Measurements from ENCODE around the gene GUCA1C. TPM values are rescaled to one million over a fixed set of nuclear protein-coding genes. Genes with fewer than 3 reads are reported as not detected.
A peak's percentile ranks its signal among the peaks of the same experiment; 100 is the strongest.

GUCA1C gene
- polyA plus RNA-seq, 2 of the 4 experiments (the other 2 are of a cell fraction) = not detected

- ATAC-seq = peak; percentile 75 to 92
- POLR2A ChIA-PET = interaction anchor here (0.6 to 1.0 kb wide), 2 partner anchors 27 to 468 kb away, joined by 3 to 5 read pairs; no protein-coding TSS in a partner anchor
Measured at GRCh38 chr3:108862865-108863798, 90.5 kb downstream of the GUCA1C start.

DNA sequence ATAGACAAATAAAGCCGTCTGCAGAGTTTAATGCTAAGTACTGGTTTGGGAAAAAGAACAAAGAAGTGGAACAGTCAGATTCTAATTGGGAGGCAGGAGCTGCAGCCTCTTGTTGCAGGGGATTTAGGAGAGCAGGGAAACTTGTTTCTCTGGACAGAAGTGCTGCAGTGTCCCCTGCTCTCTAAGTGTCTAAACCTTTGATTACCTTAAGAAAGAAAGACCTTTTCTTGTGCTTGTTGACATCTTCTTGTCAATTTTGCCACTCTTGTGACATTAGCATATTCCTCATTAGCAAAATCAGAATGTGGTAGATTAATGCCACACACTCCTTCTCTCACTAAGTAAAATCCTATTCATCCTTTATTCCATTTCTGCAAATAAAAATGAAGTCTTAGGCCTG lies 92.3 kb downstream of the GUCA1C start:
- TF ChIP-seq E2F6 (IDR thresholded peaks at IDR 0.05; ENCODE audit: borderline replicate concordance, low read depth) (no peak), CHD2 (IDR thresholded peaks at IDR 0.05; ENCODE audit: low read length, partially characterized antibody) (no peak), CHD4 (IDR thresholded peaks at IDR 0.05; ENCODE audit: borderline replicate concordance) (no peak), POLR2A (IDR thresholded peaks at IDR 0.05; ENCODE audit: low read length) (no peak), NR3C1 (IDR thresholded peaks at IDR 0.05) (no peak), TP53 (CRISPR knock-in tag; IDR thresholded peaks at IDR 0.05) (no peak), KDM1A (IDR thresholded peaks at IDR 0.05; ENCODE audit: low read depth) (no peak), RFX5 (IDR thresholded peaks at IDR 0.05) (no peak), CBX8 (IDR thresholded peaks at IDR 0.05) (no peak), BCL3 (IDR thresholded peaks at IDR 0.05) (no peak), ZFP36 (IDR thresholded peaks at IDR 0.05; ENCODE audit: borderline replicate concordance, partially characterized antibody) (no peak), HDAC2 (IDR thresholded peaks at IDR 0.05) (no peak), ESRRA (IDR thresholded peaks at IDR 0.05; ENCODE audit: borderline replicate concordance, low read length) (no peak), ZNF302 (CRISPR knock-in tag; IDR thresholded peaks at IDR 0.05) (no peak), RAD21 (conservative IDR thresholded peaks at IDR 0.05 in 1 of 2, IDR thresholded peaks at IDR 0.05 in 1 of 2) (no peak), RCOR1 (IDR thresholded peaks at IDR 0.05; ENCODE audit: low read depth, low read length) (no peak), RARB (CRISPR knock-in tag; IDR thresholded peaks at IDR 0.05) (no peak), NFE2L2 (conservative IDR thresholded peaks at IDR 0.05; ENCODE audit: low read length) (no peak), BHLHE40 (IDR thresholded peaks at IDR 0.05; ENCODE audit: low read depth, low read length) (no peak)
- TF ChIP-seq, protein P1, sequence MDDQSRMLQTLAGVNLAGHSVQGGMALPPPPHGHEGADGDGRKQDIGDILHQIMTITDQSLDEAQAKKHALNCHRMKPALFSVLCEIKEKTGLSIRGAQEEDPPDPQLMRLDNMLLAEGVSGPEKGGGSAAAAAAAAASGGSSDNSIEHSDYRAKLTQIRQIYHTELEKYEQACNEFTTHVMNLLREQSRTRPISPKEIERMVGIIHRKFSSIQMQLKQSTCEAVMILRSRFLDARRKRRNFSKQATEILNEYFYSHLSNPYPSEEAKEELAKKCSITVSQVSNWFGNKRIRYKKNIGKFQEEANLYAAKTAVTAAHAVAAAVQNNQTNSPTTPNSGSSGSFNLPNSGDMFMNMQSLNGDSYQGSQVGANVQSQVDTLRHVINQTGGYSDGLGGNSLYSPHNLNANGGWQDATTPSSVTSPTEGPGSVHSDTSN (IDR thresholded peaks at IDR 0.05) = no peak
- no peaks in the 10 kb centered on the region for H3K9me3 ChIP-seq
- no peak for ATAC-seq
- ChIA-PET POLR2A (no interaction called here), CTCF (no interaction called here)
- no peak for FAIRE-seq
- WGBS (ENCODE audit: missing lambda C conversion rate) = 77% methylated on average over 1 of the region's 1 CpG
- no peak overlapping the region for H3K4me2 ChIP-seq
- peaks cover 11% of the 10 kb centered on the region for H3K4me1 ChIP-seq
- H3K4me3 ChIP-seq = no peak overlapping the region
- no peak for DNase-seq (ENCODE audit: low read depth in 1 of 2, low spot score in 1 of 2)
- H3K27ac ChIP-seq = no peak overlapping the region

More at GRCh38 chr3:108862865-108863798, 90.5 kb downstream of the GUCA1C start:
- FAIRE-seq (no peak), DNase-seq (ENCODE audit: low read depth in 1 of 2, low spot score in 1 of 2) (peak; percentile 33 to 39)
- Histone ChIP-seq H3K4me3 (no peak overlapping the region), H3K9me3 (no peaks in the 10 kb centered on the region), H3K27ac (peak overlapping the region in 1 of 2 experiments; percentile 64; a peak in 3 of 6 replicates), H3K4me2 (peak overlapping the region; percentile 48), H3K4me1 (peaks cover 11% of the 10 kb centered on the region)
- no peak for TF ChIP-seq FOSL2 (IDR thresholded peaks at IDR 0.05)
- peak; percentile 81 for TF ChIP-seq FOSL2 (CRISPR knock-in tag; IDR thresholded peaks at IDR 0.05)
- peak in 1 of 2 experiments; percentile 23; a peak in 1 of 4 replicates for TF ChIP-seq CEBPB (IDR thresholded peaks at IDR 0.05)
- TF ChIP-seq JUNB (IDR thresholded peaks at IDR 0.05) = peak; percentile 53; the same call in 1 of the 2 replicates
- no peak for TF ChIP-seq CHD4 (IDR thresholded peaks at IDR 0.05; ENCODE audit: borderline replicate concordance)
- CTCF ChIA-PET = no interaction called here
- 34% methylated on average over 7 of the region's 7 CpGs for WGBS (ENCODE audit: missing lambda C conversion rate)

Other genes with a start within 250 kb of the GUCA1C start
- gene RETNLB, start 196.5 kb downstream of the GUCA1C start, polyA plus RNA-seq (2011; rRNA removed) = not detected in 2 replicates
- not detected in 3 replicates for gene RETNLB, start 196.5 kb downstream of the GUCA1C start, polyA plus RNA-seq (2017; fragmentation: RNase III; extraction: RNeasy Plus Mini Kit Qiagen cat#74134 plus additional on column Dnase treatment)
- not detected in 2 replicates for gene TRAT1, start 131.1 kb downstream of the GUCA1C start, polyA plus RNA-seq (2011; rRNA removed)
- not detected in 3 replicates for gene TRAT1, start 131.1 kb downstream of the GUCA1C start, polyA plus RNA-seq (2017; fragmentation: RNase III; extraction: RNeasy Plus Mini Kit Qiagen cat#74134 plus additional on column Dnase treatment)
- gene MORC1, start 164.3 kb upstream of the GUCA1C start, polyA plus RNA-seq (2011; rRNA removed) = not detected in 2 replicates
- gene MORC1, start 164.3 kb upstream of the GUCA1C start, polyA plus RNA-seq (2017; fragmentation: RNase III; extraction: RNeasy Plus Mini Kit Qiagen cat#74134 plus additional on column Dnase treatment) = not detected in 3 replicates
- gene C3orf85, start 182.8 kb upstream of the GUCA1C start, polyA plus RNA-seq (2011; rRNA removed) = not detected in 2 replicates
- not detected in 3 replicates for gene C3orf85, start 182.8 kb upstream of the GUCA1C start, polyA plus RNA-seq (2017; fragmentation: RNase III; extraction: RNeasy Plus Mini Kit Qiagen cat#74134 plus additional on column Dnase treatment)

Measured in A549 (cell line).